Erythroblast (primary cell): ENCODE data around the gene ALDOB.

Source experiments
- DNase-seq, 2 experiments: peaks; one replicate each; lab custom pipeline; 2025; lab: John Stamatoyannopoulos, UW
- GATA1 ChIP-seq: IDR thresholded peaks from 2 replicates; pipeline ENCODE4 v1.6.1; 2011; ENCODE audit warnings: low read depth, mild to moderate bottlenecking, control low read depth, low read length, moderate library complexity
- POLR2A ChIP-seq: IDR thresholded peaks from 2 replicates; pipeline ENCODE4 v1.6.1; 2011; ENCODE audit warnings: mild to moderate bottlenecking, low read length

The ALDOB gene

GRCh38 chr9:101372327-101373118 lies 63.1 kb downstream of the ALDOB start:
- no peak for TF ChIP-seq POLR2A
- no peak for TF ChIP-seq GATA1

GRCh38 chr9:101371813-101372212 lies 63.8 kb downstream of the ALDOB start:
- TF ChIP-seq GATA1: no peak
- TF ChIP-seq POLR2A: no peak
- DNase-seq: no peak

More at GRCh38 chr9:101372327-101373118, 63.1 kb downstream of the ALDOB start:
- DNase-seq: peak in 1 of 2 experiments; percentile 12
